Body of pancreas (tissue), 4 donors: Measurements from ENCODE around the gene ARHGAP22. TPM values are rescaled to one million over a fixed set of nuclear protein-coding genes. Genes with fewer than 3 reads are reported as not detected.
"Not testable (repeated sequence)": the region's sequence is repeated elsewhere in the genome, so short reads cannot be mapped to it uniquely, and the experiment has no call there.

Experiments used
- ATAC-seq: fragments of 150-250 bp; one replicate; pipeline ENCODE4 v1.9.1; 2016
- DNase-seq, 4 donors: peaks; one replicate each; pipeline ENCODE4 v3.0.0-alpha.2; 2019
- H3K27ac ChIP-seq, 4 donors: fragments of 200-600 bp; sonication (generic); 1 replicate in 3 of 4; 2 replicates in 1 of 4; pipeline versions ENCODE4 v1.5.1 to v1.6.1; 2016 to 2019; ENCODE audit warnings: mild to moderate bottlenecking in 1 of 4, mixed read lengths in 1 of 4, moderate library complexity in 1 of 4
- H3K27me3 ChIP-seq, 2 donors: fragments of 200-600 bp; sonication (generic); one replicate each; pipeline ENCODE4 v1.6.0; 2016; ENCODE audit warnings: mild to moderate bottlenecking in 1 of 2
- H3K36me3 ChIP-seq, 2 donors: fragments of 200-600 bp; sonication (generic); replicated peaks in 1 of 2; 2 replicates each; pipeline ENCODE4 v1.5.1; 2016; ENCODE audit warnings: low read depth in 2 of 2; ENCODE audit not compliant: insufficient read depth in 1 of 2
- H3K4me1 ChIP-seq: fragments of 200-600 bp; sonication (generic); one replicate; pipeline ENCODE4 v1.6.0; 2016
- H3K4me3 ChIP-seq, 2 donors: fragments of 200-600 bp; sonication (generic); 1 replicate in 1 of 2; 2 replicates in 1 of 2; pipeline ENCODE4 v1.5.1; 2016 to 2019
- H3K9me3 ChIP-seq, 3 donors: fragments of 200-600 bp; sonication (generic); 1 replicate in 2 of 3; 2 replicates in 1 of 3; pipeline ENCODE4 v1.5.1; 2016
- POLR2A ChIP-seq, 3 donors: fragments of 450-650 bp; IDR thresholded peaks; one replicate each; pipeline ENCODE4 v1.6.1; 2016; ENCODE audit warnings: antibody characterized with exemption in 3 of 3, mild to moderate bottlenecking in 2 of 3
- WGBS, 2 donors: methylation state at CpG; one replicate each; pipeline ENCODE4 v1.1.5; 2017; 5-methylcytosine and 5-hydroxymethylcytosine counted together
- intact Hi-C: fragments of 100-400 bp; cut with DNase I; formaldehyde crosslinking; loops from one replicate; pipeline ENCODE4 v1.15.1; 2023
- total RNA-seq, 2 donors: library from RNA; depleted of rRNA; stranded (reverse); fragments of >200 nt; gene quantifications; one replicate each; pipeline ENCODE4 v1.1.0, GENCODE V29; 2016
- TF ChIP-seq, protein P1 (sequence below), 7 experiments: fragments of 450-650 bp in 4 of 7; fragments of 200-600 bp in 3 of 7; sonication (generic) in 3 of 7; IDR thresholded peaks; one replicate each; pipeline ENCODE4 v1.5.1; 2016 to 2019; ENCODE audit warnings: antibody characterized with exemption in 7 of 7

ARHGAP22 gene
- total RNA-seq, 2 donors from 2014 or later: 1.6 to 4.6 TPM

DNA sequence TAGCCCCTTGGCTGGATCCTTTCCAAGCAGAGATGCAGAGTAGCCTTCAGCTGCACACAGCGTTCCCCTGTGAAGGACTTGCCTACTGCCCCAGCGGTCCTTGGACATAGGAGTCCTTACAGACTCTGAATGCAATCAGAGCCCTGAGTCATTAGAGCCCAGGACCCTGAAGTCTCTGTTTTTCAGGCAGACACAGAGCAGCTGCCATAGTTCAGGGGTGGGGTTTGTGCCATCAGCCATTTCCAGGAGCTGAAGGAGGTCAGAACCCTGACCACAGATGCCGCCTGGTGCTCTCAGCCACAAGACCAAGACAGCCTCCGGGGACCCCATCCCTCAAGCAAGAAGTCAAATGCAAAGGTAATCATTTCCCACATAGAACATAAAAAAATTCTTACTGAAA, 47.0 kb upstream of the ARHGAP22 start:
- Histone ChIP-seq H3K4me3 (no peak overlapping the region), H3K27me3 (no peaks in the 10 kb centered on the region), H3K27ac (no peak overlapping the region), H3K4me1 (peaks cover 15% of the 10 kb centered on the region), H3K36me3 (no peaks in the 10 kb centered on the region), H3K9me3 (no peaks in the 10 kb centered on the region)
- WGBS, 2 donors: 66 to 82% methylated on average over 3 to 4 of the region's 4 CpGs
- DNase-seq: no peak
- intact Hi-C loops: loop anchor here (10.0 kb wide), 1 partner anchor 287 kb away; no protein-coding TSS in a partner anchor
- TF ChIP-seq, protein P1, sequence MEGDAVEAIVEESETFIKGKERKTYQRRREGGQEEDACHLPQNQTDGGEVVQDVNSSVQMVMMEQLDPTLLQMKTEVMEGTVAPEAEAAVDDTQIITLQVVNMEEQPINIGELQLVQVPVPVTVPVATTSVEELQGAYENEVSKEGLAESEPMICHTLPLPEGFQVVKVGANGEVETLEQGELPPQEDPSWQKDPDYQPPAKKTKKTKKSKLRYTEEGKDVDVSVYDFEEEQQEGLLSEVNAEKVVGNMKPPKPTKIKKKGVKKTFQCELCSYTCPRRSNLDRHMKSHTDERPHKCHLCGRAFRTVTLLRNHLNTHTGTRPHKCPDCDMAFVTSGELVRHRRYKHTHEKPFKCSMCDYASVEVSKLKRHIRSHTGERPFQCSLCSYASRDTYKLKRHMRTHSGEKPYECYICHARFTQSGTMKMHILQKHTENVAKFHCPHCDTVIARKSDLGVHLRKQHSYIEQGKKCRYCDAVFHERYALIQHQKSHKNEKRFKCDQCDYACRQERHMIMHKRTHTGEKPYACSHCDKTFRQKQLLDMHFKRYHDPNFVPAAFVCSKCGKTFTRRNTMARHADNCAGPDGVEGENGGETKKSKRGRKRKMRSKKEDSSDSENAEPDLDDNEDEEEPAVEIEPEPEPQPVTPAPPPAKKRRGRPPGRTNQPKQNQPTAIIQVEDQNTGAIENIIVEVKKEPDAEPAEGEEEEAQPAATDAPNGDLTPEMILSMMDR (IDR thresholded peaks at IDR 0.05): no peak
- TF ChIP-seq POLR2A (IDR thresholded peaks at IDR 0.05): no peak
- no peak for ATAC-seq

DNA sequence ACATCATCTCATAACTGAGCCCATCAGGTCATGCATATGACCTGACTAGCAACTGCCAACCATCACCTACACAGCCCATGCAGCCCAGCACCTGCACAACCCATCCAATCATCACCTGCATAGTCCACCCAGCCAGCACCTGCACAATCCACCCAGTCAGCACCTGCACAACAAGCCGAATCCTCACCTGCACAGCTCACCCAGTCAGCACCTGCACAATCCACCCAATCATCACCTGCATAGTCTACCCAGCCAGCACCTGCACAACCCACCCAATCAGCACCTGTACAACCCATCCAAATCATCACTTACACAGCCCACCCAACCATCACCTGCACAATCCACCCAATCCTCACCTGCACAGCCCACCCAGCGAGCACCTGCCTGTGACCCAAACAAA, 46.4 kb upstream of the ARHGAP22 start:
- Histone ChIP-seq H3K4me3 (no peak overlapping the region), H3K36me3 (no peaks in the 10 kb centered on the region), H3K9me3 (no peaks in the 10 kb centered on the region), H3K27ac (no peak overlapping the region), H3K27me3 (no peaks in the 10 kb centered on the region), H3K4me1 (peaks cover 10% of the 10 kb centered on the region)
- ATAC-seq (no peak), DNase-seq (no peak)
- no peak for TF ChIP-seq POLR2A (IDR thresholded peaks at IDR 0.05)
- TF ChIP-seq, protein P1 (IDR thresholded peaks at IDR 0.05): no peak
- intact Hi-C loops: loop anchor here (10.0 kb wide), 1 partner anchor 286 kb away; no protein-coding TSS in a partner anchor
- WGBS, 2 donors: 78 to 84% methylated on average over 2 of the region's 2 CpGs

DNA sequence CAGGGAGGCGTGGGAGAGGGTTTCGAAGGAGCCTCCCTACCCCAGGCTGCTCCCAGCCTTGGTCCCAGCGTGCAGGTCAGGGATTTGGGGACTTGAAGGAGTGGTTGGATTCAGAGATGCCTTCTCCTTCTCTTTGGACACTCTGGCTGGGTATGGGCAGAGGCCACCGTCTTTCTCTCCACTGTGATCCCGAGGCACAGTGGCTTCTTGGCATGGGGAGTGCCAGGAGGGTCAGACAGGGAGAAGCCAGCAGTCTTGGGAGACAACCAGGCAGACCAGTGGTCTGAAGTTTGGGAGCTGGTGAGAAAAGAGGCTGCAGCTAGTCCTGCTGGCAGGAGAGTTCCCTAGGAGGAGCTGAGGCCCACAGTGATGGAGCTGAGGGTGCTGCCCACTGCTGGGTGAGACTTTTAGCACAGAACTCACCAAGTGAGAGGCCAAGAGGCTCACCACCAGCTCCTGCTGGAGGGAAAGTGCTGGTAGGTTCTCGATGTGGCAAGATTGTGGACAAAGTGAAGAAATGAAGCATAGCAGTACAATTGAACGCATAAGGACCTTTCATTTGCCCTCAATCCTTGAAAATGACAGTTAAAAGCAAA, 44.6 kb upstream of the ARHGAP22 start:
- H3K36me3 ChIP-seq: no peaks in the 10 kb centered on the region
- no peaks in the 10 kb centered on the region for H3K4me1 ChIP-seq
- H3K27ac ChIP-seq: no peak overlapping the region
- no peaks in the 10 kb centered on the region for H3K27me3 ChIP-seq
- H3K4me3 ChIP-seq: no peak overlapping the region
- no peak for DNase-seq
- TF ChIP-seq, protein P1 (IDR thresholded peaks at IDR 0.05): no peak
- no peak for TF ChIP-seq POLR2A (IDR thresholded peaks at IDR 0.05)
- intact Hi-C loops: no loop called here
- 77 to 86% methylated on average over 7 of the region's 7 CpGs for WGBS, 2 donors
- ATAC-seq: no peak
- no peaks in the 10 kb centered on the region for H3K9me3 ChIP-seq

DNA sequence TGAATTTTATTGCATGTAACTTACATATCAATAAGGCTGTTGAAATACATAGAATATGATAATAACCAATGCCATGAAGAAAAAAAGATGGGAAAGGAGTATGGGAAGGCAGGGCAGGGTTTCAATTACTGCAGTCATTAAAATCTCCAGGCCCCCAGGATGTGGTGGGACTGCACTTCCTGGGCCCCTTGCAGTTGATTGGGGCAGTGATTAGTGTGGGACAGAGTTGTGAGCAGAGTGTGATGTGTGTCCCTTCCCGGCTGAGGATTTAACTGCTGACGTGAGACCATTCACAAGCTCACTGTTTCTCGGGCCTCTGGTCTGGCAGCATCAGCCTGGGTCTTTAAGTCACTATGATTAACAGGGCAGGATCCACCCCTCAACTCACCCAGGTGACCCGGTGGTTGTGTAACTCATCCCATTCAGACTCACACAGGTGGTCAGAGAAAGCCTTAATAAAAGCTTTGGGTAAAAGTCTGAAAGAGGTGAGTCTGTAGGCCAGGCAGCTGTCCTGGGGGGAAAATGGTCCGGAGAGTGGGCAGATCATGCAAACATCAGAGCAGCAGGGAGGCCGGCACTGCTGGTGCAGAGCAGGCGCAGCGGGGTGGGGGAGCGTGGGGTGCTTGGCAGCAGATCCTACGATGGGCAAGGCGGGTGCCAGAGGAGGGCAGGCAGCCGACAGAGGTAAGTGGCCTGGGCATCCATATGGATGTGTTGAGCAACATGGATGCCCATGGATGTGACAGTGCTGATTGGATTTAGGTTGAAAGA, 43.5 kb upstream of the ARHGAP22 start:
- DNase-seq (no peak), ATAC-seq (no peak)
- TF ChIP-seq, protein P1 (IDR thresholded peaks at IDR 0.05): no peak
- no peak for TF ChIP-seq POLR2A (IDR thresholded peaks at IDR 0.05)
- Histone ChIP-seq H3K27ac (no peak overlapping the region), H3K9me3 (no peaks in the 10 kb centered on the region), H3K4me1 (no peaks in the 10 kb centered on the region), H3K27me3 (no peaks in the 10 kb centered on the region), H3K4me3 (no peak overlapping the region), H3K36me3 (no peaks in the 10 kb centered on the region)
- WGBS, 2 donors: 76 to 82% methylated on average over 12 of the region's 12 CpGs
- intact Hi-C loops: no loop called here

DNA sequence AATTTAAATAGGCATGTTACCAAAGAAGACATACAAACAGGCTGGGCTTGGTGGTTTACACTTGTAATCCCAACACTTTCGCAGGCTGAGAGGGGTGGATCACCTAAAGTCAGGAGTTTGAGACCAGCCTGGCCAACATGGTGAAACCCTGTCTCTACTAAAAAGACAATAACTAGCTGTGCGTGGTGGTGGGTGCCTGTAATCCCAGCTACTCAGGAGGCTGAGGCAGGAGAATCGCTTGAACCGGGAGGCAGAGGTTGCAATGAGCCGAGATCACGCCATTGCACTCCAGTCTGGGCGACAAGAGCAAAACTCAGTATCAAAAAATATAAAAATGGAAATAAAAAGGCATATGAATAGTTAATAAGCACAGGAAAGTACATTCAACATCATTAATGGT, 42.2 kb upstream of the ARHGAP22 start:
- H3K36me3 ChIP-seq, H3K4me3 ChIP-seq, H3K9me3 ChIP-seq, ATAC-seq, H3K27me3 ChIP-seq, H3K4me1 ChIP-seq, DNase-seq, H3K27ac ChIP-seq, intact Hi-C loops: not testable (repeated sequence)
- 91% methylated on average over 7 of the region's 7 CpGs for WGBS, 2 donors
